A549 (cell line): Measurements from ENCODE around the gene LRRC4B. TPM values are rescaled to one million over a fixed set of nuclear protein-coding genes. Genes with fewer than 3 reads are reported as not detected.

Experiments used
- ATAC-seq, 2 experiments: fragments of 200-7000 bp in 1 of 2; fragments of >200 bp in 1 of 2; cut with Nextera tagmentation in 1 of 2; cut with Tn5 transposase in 1 of 2; 3 replicates each; pipeline versions ENCODE4 v1.8.0 to v1.9.1; 2018 to 2020; ENCODE audit warnings: mild to moderate bottlenecking in 1 of 2, moderate library complexity in 1 of 2
- CTCF ChIA-PET: fragments of 300-600 bp; sonication (Branson Sonifier 250); formaldehyde crosslinking; extraction: SDS; loops from one replicate; lab custom pipeline; 2021; ENCODE audit warnings: antibody characterized with exemption, inconsistent platforms; lab: Yijun Ruan, JAX
- POLR2A ChIA-PET: fragments of 350-600 bp; formaldehyde crosslinking; extraction: SDS; loops from one replicate; lab custom pipeline; 2021; ENCODE audit warnings: antibody characterized with exemption, inconsistent platforms; lab: Yijun Ruan, JAX
- DNase-seq, 2 experiments: peaks; one replicate each; pipeline versions ENCODE4 v3.0.0 to v3.0.0-alpha.2; 2011 to 2016; ENCODE audit warnings: low read depth in 1 of 2, low spot score in 1 of 2
- FAIRE-seq: peaks from 2 replicates; lab custom pipeline; 2011; peaks lifted over from hg19 to GRCh38; lab: Jason Lieb, UNC
- H3K27ac ChIP-seq, 2 experiments: fragments of >200 bp; sonication (Bioruptor Twin); formaldehyde crosslinking; 3 replicates each; pipeline ENCODE4 v1.5.1; 2016 to 2017
- H3K4me1 ChIP-seq: fragments of >200 bp; sonication (Bioruptor Twin); formaldehyde crosslinking; 3 replicates; pipeline ENCODE4 v1.6.1; 2016
- H3K4me2 ChIP-seq: fragments of >200 bp; sonication (Bioruptor Twin); formaldehyde crosslinking; 3 replicates; pipeline ENCODE4 v1.6.1; 2016
- H3K4me3 ChIP-seq: fragments of >200 bp; sonication (Bioruptor Twin); formaldehyde crosslinking; 3 replicates; pipeline ENCODE4 v1.5.1; 2016
- H3K9me3 ChIP-seq: fragments of >200 bp; sonication (Bioruptor Twin); formaldehyde crosslinking; 3 replicates; pipeline ENCODE4 v1.6.1; 2016
- BCL3 ChIP-seq: fragments of >200 bp; sonication (Bioruptor Twin); formaldehyde crosslinking; IDR thresholded peaks from 3 replicates; pipeline ENCODE4 v1.6.1; 2016
- CBX2 ChIP-seq: fragments of 200-600 bp; sonication (generic); IDR thresholded peaks from 2 replicates; pipeline ENCODE4 v1.6.1; 2016; ENCODE audit warnings: low read depth, mild to moderate bottlenecking, borderline replicate concordance
- CBX8 ChIP-seq: fragments of 200-600 bp; sonication (generic); IDR thresholded peaks from 2 replicates; pipeline ENCODE4 v1.6.1; 2016
- CTCF ChIP-seq: fragments of >200 bp; sonication (Bioruptor Twin); formaldehyde crosslinking; IDR thresholded peaks from 3 replicates; pipeline ENCODE4 v1.5.1; 2016
- EHF ChIP-seq: fragments of 250-450 bp; sonication (Bioruptor Pico); IDR thresholded peaks from 2 replicates; pipeline ENCODE4 v1.5.0; 2020; ENCODE audit warnings: mild to moderate bottlenecking
- EP300 ChIP-seq, 2 experiments: fragments of >200 bp; sonication (Bioruptor Twin); formaldehyde crosslinking; IDR thresholded peaks; 2 replicates in 1 of 2; 3 replicates in 1 of 2; pipeline ENCODE4 v1.6.1; 2016 to 2017
- FOSB ChIP-seq: fragments of 250-450 bp; sonication (Bioruptor Pico); IDR thresholded peaks from 2 replicates; pipeline ENCODE4 v1.5.0; 2020; ENCODE audit warnings: mild to moderate bottlenecking, moderate library complexity
- FOXS1 ChIP-seq: fragments of 250-450 bp; sonication (Bioruptor Pico); IDR thresholded peaks from 2 replicates; pipeline ENCODE4 v1.5.0; 2020; ENCODE audit warnings: mild to moderate bottlenecking, moderate library complexity
- GATA3 ChIP-seq: IDR thresholded peaks from 2 replicates; pipeline ENCODE4 v1.6.1; 2012; ENCODE audit warnings: borderline replicate concordance
- HES2 ChIP-seq: fragments of >200 bp; sonication (Bioruptor Twin); formaldehyde crosslinking; IDR thresholded peaks from 2 replicates; pipeline ENCODE4 v1.6.1; 2016
- HEYL ChIP-seq: fragments of 250-450 bp; sonication (Bioruptor Pico); IDR thresholded peaks from 2 replicates; pipeline ENCODE4 v1.8.0; 2021; ENCODE audit warnings: mild to moderate bottlenecking, moderate library complexity
- HOXA7 ChIP-seq: fragments of 250-450 bp; sonication (Bioruptor Pico); IDR thresholded peaks from 2 replicates; pipeline ENCODE4 v1.5.0; 2020; ENCODE audit warnings: mild to moderate bottlenecking, moderate library complexity
- HOXB5 ChIP-seq: fragments of 250-450 bp; sonication (Bioruptor Pico); IDR thresholded peaks from 2 replicates; pipeline ENCODE4 v1.5.0; 2020; ENCODE audit warnings: mild to moderate bottlenecking, moderate library complexity
- KDM5A ChIP-seq: fragments of 200-600 bp; sonication (generic); IDR thresholded peaks from 2 replicates; pipeline ENCODE4 v1.6.1; 2016; ENCODE audit warnings: antibody characterized with exemption, mild to moderate bottlenecking
- MAFK ChIP-seq: fragments of 450-650 bp; IDR thresholded peaks from 2 replicates; pipeline ENCODE4 v1.6.1; 2014; ENCODE audit not compliant: partially characterized antibody
- MAX ChIP-seq: IDR thresholded peaks from 2 replicates; pipeline ENCODE4 v1.6.1; 2012
- MAZ ChIP-seq: fragments of 150-350 bp; IDR thresholded peaks from 2 replicates; pipeline ENCODE4 v1.6.1; 2014; ENCODE audit warnings: antibody characterized with exemption, low read depth, low read length, borderline replicate concordance
- MYC ChIP-seq: IDR thresholded peaks from 2 replicates; pipeline ENCODE4 v1.6.1; 2012; ENCODE audit warnings: mild to moderate bottlenecking, inconsistent platforms, low read length, improper control_type of control experiment, borderline replicate concordance
- NFE2L2 ChIP-seq: fragments of 150-350 bp; conservative IDR thresholded peaks from 2 replicates; pipeline ENCODE4 v1.6.1; 2014; ENCODE audit warnings: low read length
- NR3C1 ChIP-seq: fragments of >200 bp; sonication (Bioruptor Twin); formaldehyde crosslinking; IDR thresholded peaks from 3 replicates; pipeline ENCODE4 v1.6.1; 2017
- POLR2A ChIP-seq: IDR thresholded peaks from 2 replicates; pipeline ENCODE4 v1.6.1; 2012; ENCODE audit warnings: mild to moderate bottlenecking, low read length
- POLR2AphosphoS2 ChIP-seq: conservative IDR thresholded peaks from 2 replicates; pipeline ENCODE4 v1.6.1; 2012; ENCODE audit warnings: low read length, improper control_type of control experiment, inconsistent platforms
- TFCP2L1 ChIP-seq: fragments of 250-450 bp; sonication (Bioruptor Pico); IDR thresholded peaks from 2 replicates; pipeline ENCODE4 v1.5.0; 2021; ENCODE audit warnings: mild to moderate bottlenecking
- ZFP36 ChIP-seq: fragments of 450-650 bp; IDR thresholded peaks from 2 replicates; pipeline ENCODE4 v1.6.1; 2014; ENCODE audit warnings: borderline replicate concordance; ENCODE audit not compliant: partially characterized antibody
- WGBS: methylation state at CpG from one replicate; pipeline ENCODE4 v1.1.6; 2017; ENCODE audit errors: missing lambda C conversion rate; 5-methylcytosine and 5-hydroxymethylcytosine counted together
- polyA plus RNA-seq, 4 experiments: library from polyadenylated mRNA; depleted of rRNA in 3 of 4; stranded (reverse); fragments of >200 nt; fragmentation: RNase III in 1 of 4; extraction: RNeasy Plus Mini Kit Qiagen cat#74134 plus additional on column Dnase treatment in 1 of 4; gene quantifications; 2 replicates in 3 of 4; 3 replicates in 1 of 4; pipeline ENCODE4 v1.2.3, GENCODE V29; 2011 to 2017

The LRRC4B gene
- polyA plus RNA-seq, 2 of the 4 experiments (the other 2 are of a cell fraction) = 0.54 to 0.97 TPM

GRCh38 chr19:50519006-50519575 lies 49.1 kb downstream of the LRRC4B start:
- POLR2A ChIA-PET = no interaction called here
- FAIRE-seq = no peak

GRCh38 chr19:50518091-50519005 lies 49.9 kb downstream of the LRRC4B start:
- H3K27ac ChIP-seq = no peak overlapping the region
- POLR2A ChIA-PET = no interaction called here
- no peak overlapping the region for H3K4me3 ChIP-seq
- FAIRE-seq = no peak
- no peak for ATAC-seq
- H3K9me3 ChIP-seq = no peaks in the 10 kb centered on the region; the same call in 2 of the 3 replicates
- 86% methylated on average over 72 of the region's 87 CpGs for WGBS
- DNase-seq = peak in 1 of 2 experiments; percentile 50
- TF ChIP-seq ZFP36 (no peak), POLR2A (0 out of 2 replicates have a peak, but pooled peaks have one; percentile 22)
- CTCF ChIA-PET = interaction anchor here (0.8 to 5.6 kb wide), 7 partner anchors 11 to 206 kb away, joined by 3 to 38 read pairs (median 3); no protein-coding TSS in a partner anchor
- no peak overlapping the region for H3K4me2 ChIP-seq
- H3K4me1 ChIP-seq = peaks cover 10% of the 10 kb centered on the region; the same call in 1 of the 3 replicates

More at GRCh38 chr19:50519006-50519575, 49.1 kb downstream of the LRRC4B start:
- Histone ChIP-seq H3K9me3 (no peaks in the 10 kb centered on the region; the same call in 2 of the 3 replicates), H3K4me2 (no peak overlapping the region), H3K4me1 (peaks cover 10% of the 10 kb centered on the region; the same call in 1 of the 3 replicates), H3K27ac (no peak overlapping the region), H3K4me3 (no peak overlapping the region)
- ATAC-seq = no peak
- whole genome bisulfite sequencing = 92% methylated on average over 40 of the region's 40 CpGs
- no peak for DNase-seq
- CTCF ChIA-PET = interaction anchor here (0.6 to 5.6 kb wide), 6 partner anchors 16 to 151 kb away, joined by 3 to 38 read pairs (median 4); no protein-coding TSS in a partner anchor
- TF ChIP-seq CBX8 (no peak), MAZ (no peak), HOXA7 (no peak), KDM5A (no peak), CBX2 (no peak), ZFP36 (no peak), NFE2L2 (no peak), TFCP2L1 (CRISPR knock-in tag) (no peak), MAX (no peak), POLR2AphosphoS2 (no peak)

- CTCF ChIA-PET = interaction anchor here (0.8 to 5.6 kb wide), 4 partner anchors 11 to 207 kb away, joined by 3 to 38 read pairs (median 10); no protein-coding TSS in a partner anchor
- Histone ChIP-seq H3K9me3 (no peaks in the 10 kb centered on the region; the same call in 2 of the 3 replicates), H3K27ac (no peak overlapping the region), H3K4me1 (peaks cover 10% of the 10 kb centered on the region; the same call in 1 of the 3 replicates), H3K4me2 (no peak overlapping the region), H3K4me3 (no peak overlapping the region)
- whole genome bisulfite sequencing = 91% methylated on average over 34 of the region's 37 CpGs
- ATAC-seq (no peak), DNase-seq (no peak), FAIRE-seq (no peak)
- TF ChIP-seq BCL3 (no peak), EHF (CRISPR knock-in tag) (no peak), HOXB5 (no peak), MAX (no peak), MAFK (no peak), POLR2AphosphoS2 (no peak), EP300 (IDR thresholded peaks at IDR 0.05) (no peak), GATA3 (no peak), NFE2L2 (no peak), HES2 (no peak), POLR2A (no peak), FOXS1 (CRISPR knock-in tag) (no peak), CTCF (no peak), HOXA7 (no peak), MYC (no peak), FOSB (CRISPR knock-in tag) (no peak), HEYL (CRISPR knock-in tag) (no peak), NR3C1 (no peak)
- POLR2A ChIA-PET = no interaction called here
Observed at GRCh38 chr19:50517704-50518075, 50.5 kb downstream of the LRRC4B start.
